H1 (cell line): ENCODE results near the gene TMOD4.

Experiments used
- BRCA1 ChIP-seq: IDR thresholded peaks from 2 replicates; pipeline ENCODE4 v1.6.1; 2012; ENCODE audit warnings: low read depth, low read length, improper control_type of control experiment
- CHD2 ChIP-seq: IDR thresholded peaks from 2 replicates; pipeline ENCODE4 v1.6.1; 2012; ENCODE audit warnings: low read length, improper control_type of control experiment
- CTCF ChIP-seq, 3 experiments: IDR thresholded peaks; 1 replicate in 2 of 3; 2 replicates in 1 of 3; pipeline versions ENCODE4 v1.5.1 to v1.6.1; 2011; ENCODE audit warnings: low read length in 3 of 3, mild to moderate bottlenecking in 3 of 3, inconsistent platforms in 2 of 3, low read depth in 1 of 3, moderate library complexity in 1 of 3; ENCODE audit not compliant: insufficient read depth in 1 of 3; ENCODE audit errors: control extremely low read depth in 1 of 3
- FOSL1 ChIP-seq: IDR thresholded peaks from 2 replicates; pipeline ENCODE4 v1.6.1; 2011; ENCODE audit warnings: mild to moderate bottlenecking, low read depth, low read length, moderate library complexity; ENCODE audit not compliant: insufficient read depth
- NRF1 ChIP-seq: IDR thresholded peaks from 2 replicates; pipeline ENCODE4 v1.6.1; 2011; ENCODE audit warnings: mild to moderate bottlenecking, low read depth, low read length, improper control_type of control experiment
- POLR2A ChIP-seq, 2 experiments: IDR thresholded peaks; 1 replicate in 1 of 2; 2 replicates in 1 of 2; pipeline ENCODE4 v1.6.1; 2011; ENCODE audit warnings: low read depth in 2 of 2, low read length in 2 of 2, mild to moderate bottlenecking in 2 of 2; ENCODE audit errors: control extremely low read depth in 1 of 2
- RAD21 ChIP-seq, 2 experiments: IDR thresholded peaks in 1 of 2; conservative IDR thresholded peaks in 1 of 2; 2 replicates each; pipeline ENCODE4 v1.6.1; 2011; ENCODE audit warnings: low read depth in 2 of 2, low read length in 2 of 2, improper control_type of control experiment in 1 of 2, inconsistent platforms in 1 of 2, mild to moderate bottlenecking in 1 of 2, moderate library complexity in 1 of 2
- RXRA ChIP-seq: IDR thresholded peaks from 2 replicates; pipeline ENCODE4 v1.6.1; 2011; ENCODE audit warnings: low read depth, mild to moderate bottlenecking, low read length, moderate library complexity; ENCODE audit not compliant: insufficient read depth

GRCh38 chr1:151128800-151129199 is 47.0 kb downstream of the TMOD4 start:
- TF ChIP-seq FOSL1 (no peak), BRCA1 (no peak), NRF1 (no peak), RAD21 (IDR thresholded peaks at IDR 0.05 in 1 of 2, conservative IDR thresholded peaks at IDR 0.05 in 1 of 2; ENCODE audit: low read depth in 2 of 2, low read length in 2 of 2) (no peak), CTCF (IDR thresholded peaks at IDR 0.05; ENCODE audit: control extremely low read depth in 1 of 3, insufficient read depth in 1 of 3, low read depth in 1 of 3, low read length in 3 of 3) (no peak), RXRA (no peak), CHD2 (no peak), POLR2A (IDR thresholded peaks at IDR 0.05; ENCODE audit: control extremely low read depth in 1 of 2, low read depth in 2 of 2, low read length in 2 of 2) (no peak)
